Stimulated activated CD8-positive, alpha-beta memory T cell treated with anti-CD3 and anti-CD28 coated beads, Interleukin-12 subunit alpha, Interleukin-12 subunit beta, amount 100 ng/mL, for 24 hours (primary cell): ENCODE measurements around the gene EXOC6B.

Source experiments
- DNase-seq: peaks from one replicate; pipeline ENCODE4 v3.0.0-alpha.2; 2020; ENCODE audit errors: extremely low read depth

EXOC6B gene

DNA sequence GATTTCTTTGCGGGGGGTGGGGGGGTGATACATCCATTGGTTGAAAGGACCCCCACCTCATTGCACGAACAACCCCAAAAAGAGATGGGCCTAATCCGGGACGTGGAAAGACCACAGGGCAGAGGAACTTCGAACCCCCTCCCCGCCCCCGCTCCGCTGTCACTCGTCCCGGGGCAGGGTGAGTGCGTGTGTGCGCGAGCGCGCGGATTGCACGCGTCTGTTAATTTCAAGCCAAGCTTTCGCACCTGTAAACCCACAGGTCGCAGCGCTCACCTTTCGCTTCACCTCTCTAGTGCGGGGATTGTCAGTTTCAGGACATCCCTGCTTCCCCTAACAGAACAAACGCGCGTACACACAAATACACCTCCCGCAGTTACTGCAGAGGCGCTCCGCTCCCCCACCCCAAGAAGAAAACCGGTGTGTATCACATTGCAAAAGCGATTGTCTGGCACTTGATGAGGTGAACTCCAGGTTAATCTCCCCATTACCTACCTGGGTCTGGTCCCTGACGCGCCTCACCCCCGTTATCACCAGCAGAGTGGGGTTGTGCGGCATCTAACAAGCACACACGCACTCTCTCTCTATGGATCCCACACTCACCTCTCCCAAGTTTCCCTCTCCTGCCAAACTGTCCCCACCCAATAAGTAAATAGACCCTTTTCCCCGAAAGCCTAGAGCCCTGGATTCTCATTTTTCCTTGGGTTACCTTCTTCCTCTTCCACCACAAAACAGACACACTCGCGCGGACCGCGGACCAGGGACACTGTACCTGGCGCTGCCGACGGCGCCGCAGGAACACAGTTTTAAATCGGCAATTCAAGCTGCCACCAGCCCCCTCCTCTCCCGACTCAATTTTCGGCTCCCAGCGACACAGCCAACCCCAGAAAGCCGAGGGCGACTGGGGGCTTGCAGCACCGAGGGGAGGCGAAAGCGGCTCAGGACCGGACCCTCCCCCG, 679.2 kb downstream of the EXOC6B start:
- no peak for DNase-seq

DNA sequence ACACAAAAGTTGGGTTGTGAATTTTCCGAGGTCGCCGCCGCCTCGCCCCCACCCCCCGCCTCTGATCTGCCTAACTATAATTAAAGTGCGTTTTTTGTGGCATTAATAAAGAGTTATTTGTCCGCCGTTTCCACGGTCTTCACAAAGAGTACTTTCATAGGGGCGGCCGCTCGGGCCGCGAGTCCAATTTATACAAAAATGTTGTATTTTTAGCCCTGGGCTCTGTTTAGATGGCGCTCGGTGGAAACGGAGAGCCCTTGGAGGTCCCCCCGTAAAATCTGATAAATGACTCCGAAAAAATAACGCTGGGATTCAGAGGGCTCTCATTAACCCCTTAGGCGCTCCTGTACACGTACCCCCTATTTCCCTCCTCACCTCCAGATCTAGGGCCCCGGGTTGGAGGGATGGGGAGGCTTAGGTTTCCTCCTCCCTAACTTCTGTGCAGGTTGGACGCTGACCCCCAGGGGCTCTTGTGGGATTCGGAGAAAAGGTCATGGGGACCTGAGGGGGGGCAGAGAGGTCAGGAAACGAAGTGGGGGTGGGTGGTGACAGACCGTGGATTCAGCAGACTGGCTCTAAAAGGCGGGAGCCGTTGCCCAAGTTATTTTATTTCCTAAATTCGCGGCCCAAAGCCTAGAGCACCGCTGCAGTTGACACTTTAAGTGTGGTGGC, 680.0 kb downstream of the EXOC6B start:
- no peak for DNase-seq

DNA sequence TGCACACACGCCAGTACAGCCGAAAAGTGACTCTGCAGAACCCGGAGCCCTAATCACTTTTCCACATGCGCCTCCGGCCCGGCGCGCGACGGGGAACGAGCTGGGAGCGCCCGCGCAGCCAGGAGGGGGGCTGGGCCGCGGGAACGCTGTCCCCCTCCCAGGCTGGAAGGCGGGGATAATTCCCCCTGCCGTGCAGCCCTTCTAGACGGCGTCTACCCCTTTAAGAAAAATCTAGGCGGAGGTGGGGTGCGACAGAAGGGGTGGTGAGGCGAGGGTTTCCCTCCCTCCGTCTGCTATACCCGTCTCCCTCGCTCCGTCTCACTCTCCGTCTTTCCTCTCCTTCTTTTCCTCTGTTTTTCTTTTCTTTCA, 680.6 kb downstream of the EXOC6B start:
- no peak for DNase-seq

DNA sequence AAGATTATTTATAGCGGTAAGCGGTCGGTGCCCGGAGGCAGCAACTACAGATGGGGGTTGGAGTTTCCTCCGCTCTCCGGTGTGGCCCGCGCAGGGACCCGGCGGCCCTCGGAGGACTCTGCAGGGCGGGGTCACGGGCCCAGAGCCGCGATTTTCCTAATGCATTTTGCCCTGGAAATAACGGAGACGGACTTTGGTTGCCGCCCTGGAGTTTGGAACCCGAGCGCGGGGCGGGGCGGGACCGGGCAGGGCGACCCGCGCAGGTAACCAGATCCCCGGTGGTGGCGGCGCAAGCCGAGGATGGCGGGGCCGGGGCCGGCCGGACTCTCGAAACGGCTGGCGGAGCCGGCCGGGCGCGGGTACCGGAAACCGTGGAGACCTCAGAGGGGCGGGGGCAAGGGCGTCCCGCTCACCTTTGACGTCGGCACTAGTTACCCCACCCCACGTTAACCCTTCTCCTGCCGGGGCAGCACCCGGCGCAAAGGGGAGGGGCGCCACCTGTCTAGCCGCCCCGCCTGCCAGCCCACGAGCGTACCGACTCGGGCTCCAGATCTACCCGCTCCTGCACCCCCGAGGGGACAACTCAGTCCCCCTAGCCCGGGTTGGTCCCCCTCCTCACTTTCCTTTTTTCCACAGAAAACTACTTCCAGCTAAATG, 681.1 kb downstream of the EXOC6B start:
- DNase-seq: no peak

DNA sequence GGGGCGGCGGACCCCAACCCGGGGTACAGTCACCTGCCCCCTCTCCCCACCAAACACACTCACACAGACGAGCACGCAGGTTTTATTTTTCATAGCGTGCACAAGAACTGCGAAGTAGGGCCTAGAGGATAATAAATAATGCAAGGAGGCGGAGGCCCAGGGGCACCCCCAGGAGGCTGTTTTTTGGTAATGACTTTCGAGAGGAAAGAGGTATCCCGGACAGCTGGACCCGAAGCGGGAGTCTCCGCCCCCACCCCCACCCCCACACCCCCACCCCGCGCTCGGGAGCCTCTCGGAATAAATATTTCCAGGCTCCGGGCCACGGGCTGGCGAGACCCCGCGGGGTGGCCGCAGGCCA, 681.6 kb downstream of the EXOC6B start:
- DNase-seq: no peak

DNA sequence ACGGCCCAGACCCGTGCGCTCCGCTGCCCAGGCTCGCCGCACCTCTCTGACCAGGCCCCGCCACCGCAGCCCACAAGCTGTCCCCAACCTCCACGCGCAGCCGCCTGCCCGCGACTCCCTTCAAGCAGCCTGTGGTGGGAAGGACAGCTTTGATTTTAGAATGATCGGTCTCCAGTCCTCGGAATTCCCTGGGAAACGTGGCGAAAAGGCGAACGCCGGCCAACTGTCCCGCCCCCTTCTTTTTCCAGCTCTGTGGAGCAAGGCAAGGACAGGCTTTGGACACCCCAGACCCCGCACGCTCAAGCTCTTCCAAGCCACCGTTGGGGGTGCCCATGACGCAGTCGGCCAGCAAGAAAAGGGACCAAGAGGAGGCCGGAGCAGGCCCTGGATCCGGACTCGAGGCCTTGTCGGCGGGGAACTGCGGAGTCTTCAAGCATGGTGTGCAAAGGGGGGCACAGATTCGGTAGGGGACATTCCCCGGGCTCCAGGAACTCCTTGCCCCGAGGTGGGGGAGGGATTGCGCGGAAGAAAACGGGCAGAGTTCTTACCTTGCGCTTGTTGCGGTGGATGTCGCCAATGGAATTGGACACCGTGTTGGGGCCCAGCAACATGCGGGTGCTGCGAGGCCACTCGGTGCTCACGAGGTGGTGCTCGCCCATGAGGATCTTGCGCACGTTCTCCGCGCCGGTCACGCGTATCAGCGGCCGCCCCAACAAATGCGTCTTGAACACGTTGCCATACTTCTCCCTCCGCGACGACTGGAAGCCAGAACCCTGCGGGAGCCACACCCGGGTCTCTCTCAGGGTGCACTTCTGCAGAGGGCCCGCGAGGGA, 682.2 kb downstream of the EXOC6B start:
- DNase-seq: no peak

DNA sequence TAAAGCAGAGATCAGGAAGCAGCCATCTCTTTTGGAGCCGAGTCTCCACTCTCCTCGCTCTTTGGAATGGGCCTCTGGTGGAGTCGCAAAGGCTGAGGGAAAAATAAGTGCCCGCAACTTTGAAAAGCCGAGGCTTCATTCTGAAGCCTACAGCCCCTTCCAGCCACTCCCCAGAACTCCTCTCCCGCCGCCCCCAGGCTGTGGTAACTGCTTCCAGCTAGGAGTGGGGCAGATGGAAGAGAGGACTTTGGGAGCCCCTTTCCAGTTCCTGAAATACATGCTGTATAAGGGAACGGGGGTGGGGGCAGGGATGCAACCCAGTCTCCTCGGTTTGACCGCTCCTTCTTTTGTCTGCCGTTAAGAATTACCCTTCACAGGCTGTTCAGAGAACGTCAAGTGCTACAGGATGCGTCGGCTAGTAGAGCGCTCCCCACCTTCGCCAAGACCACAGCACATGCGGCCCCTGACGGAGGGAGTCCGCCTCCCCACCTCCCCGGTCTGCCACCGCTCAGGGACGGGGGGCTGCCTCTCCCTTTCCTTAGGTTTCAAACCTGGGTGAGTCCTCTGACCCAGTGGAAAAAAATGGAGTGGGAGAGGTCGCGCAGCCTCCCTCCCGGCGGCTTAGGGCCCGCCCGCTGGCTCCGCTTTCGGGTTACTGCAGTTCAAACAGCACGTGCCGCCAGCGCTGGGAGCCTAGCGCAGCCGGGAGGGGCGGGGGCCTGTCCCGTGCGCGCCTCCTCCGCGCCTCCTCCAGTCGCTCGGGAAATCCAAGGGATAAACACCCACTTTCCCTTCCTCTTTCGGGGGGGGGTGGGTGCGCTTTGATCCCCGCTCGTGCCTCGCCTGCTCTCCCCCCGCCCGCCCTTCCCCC, 683.0 kb downstream of the EXOC6B start:
- no peak for DNase-seq

DNA sequence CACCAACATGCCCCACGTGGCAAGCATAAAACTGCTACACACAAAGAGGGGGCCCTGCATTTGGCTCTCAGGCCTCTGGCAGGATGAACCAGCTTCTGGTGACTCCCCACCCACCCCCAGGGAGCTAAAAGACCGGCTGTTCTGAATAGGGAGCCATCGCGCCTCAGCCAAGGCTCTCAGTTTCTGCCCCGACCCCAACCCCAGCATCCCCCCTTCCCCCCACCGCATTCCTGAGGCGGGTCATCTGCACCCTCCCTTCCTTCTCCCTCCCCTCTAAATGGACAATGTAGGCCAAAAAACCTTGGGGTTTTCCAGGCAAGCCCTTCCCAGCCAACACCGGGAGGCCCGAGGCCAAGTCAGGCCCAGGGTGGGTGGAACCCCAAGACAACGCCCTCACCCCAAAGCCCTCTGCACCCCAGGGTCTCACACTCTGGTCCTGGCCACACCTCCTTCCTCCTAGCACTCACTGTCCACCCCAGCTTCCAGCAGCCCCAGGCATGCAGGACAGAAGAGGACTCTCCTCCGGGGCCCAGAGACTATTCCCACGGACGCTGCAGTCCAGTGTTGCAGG, 683.9 kb downstream of the EXOC6B start:
- DNase-seq: no peak

DNA sequence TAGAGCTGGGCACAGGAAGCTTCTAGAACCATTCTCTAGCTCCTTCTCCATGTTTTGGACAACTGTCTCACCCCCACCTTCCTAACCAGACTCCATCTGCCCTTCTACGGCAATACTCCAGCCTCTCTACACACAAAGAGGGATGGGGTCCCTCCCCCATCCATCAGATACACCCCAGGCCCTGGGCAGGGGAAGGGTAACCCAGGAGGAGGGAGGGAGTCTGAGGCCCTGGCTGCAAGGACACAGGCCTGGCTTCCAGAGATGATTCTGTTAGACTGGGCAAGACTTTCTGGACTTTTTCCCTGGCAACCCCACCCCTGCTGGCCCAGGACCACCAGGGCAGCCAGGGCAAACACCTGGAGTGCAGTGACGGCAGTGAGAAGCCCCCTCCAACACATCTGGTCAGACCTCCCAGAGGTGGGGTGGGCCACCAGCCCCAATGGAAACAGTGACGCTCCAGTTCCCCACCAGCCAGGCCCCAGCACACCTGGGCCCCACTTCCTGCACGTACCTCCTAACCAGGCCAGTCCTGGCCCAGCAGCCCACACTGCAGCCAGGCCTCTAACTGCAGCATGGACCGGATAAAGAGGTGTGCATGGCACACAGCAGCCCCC, 684.7 kb downstream of the EXOC6B start:
- no peak for DNase-seq

DNA sequence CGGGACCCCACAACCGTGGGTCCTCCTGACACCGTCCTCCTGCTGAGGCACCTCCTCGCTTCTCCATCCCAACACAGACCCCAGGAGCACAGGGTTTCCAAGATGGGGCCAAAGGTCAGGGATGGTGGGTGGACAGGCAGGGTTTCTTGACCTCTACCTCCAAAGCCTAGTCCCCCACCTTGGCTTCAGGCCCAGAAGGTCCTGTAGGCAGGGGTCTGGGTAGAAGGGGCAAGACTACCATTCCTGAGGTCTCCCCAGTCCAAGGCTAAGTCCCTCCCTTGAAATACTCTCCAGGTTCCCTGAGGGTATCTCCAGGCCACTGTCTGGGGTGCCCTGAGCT, 685.2 kb downstream of the EXOC6B start:
- no peak for DNase-seq

DNA sequence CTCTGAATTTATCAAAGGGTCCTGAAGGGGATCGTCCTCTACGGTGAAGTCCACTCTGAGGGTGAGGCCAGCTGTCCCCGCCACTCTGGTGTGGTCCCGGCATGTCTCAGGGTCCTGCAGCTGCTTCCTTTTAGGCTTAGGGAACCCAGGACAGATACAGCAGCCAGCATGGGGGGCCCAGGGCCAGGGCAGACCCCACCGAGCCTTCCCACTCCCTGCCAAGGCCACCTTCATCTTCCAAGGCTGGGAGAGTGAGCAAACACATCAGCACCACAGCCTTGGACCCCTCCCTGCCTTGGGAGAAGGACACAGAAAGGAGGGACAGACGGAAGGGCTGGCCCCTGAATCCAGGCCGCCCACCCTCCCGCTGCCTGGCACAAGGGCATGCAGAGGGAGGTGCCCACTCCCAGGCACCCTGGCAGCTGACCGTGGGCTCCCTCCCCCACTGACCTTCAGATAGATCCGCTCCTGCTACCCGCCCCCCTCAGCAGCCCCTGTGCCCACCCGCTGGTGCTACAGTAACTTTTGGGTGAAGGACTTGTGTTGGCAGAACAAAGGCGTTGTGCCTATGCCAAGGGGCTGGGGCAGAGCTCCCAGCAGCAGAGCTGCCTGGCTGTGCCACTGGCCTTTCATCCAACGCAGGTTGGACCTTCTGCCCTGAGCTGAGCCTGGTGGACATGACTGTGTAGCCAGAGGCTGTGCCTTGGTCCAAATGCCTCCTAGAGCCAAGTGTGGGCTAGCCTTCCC, 685.8 kb downstream of the EXOC6B start:
- no peak for DNase-seq

DNA sequence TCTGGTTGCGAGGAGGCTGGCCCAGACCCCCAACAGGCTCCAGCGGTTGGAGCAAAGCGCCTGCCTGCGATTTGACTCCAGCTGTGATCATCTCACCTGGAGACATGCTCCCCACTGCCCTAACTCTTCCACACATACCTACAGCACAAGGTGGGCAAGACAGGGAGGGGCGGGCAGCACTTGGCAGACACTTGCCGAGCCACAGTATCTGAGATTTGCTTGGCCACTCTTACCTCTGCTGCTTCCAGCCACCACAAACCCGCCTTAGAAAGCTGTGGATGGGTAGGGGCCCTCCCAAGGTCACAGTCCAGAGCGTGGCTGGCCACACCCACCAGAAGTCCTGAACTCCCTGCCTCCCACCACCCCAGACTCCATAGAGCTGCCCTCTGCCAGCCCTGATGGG, 686.4 kb downstream of the EXOC6B start:
- DNase-seq: no peak

DNA sequence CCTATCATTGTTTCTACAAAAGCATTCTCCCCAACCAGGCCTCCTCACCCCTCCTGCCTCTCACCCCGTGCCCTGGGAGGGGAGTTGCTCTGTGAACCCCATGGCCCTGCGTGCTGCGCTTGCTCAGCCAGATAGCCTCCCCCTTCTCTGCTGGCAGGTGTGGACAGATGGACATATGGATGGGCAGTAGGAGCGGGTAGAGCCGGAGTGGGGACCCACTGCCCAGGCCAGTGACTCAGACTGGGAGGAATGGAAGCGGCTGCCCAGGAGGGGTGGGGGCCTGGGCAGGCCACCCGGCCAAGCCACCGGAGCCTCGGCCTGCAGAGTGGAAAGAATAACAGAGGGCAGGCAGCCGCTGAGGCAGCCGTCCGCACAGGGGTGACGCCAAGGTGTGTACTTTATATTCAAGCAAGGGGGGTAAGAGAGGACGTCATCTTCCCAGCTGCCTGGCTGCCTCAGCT, 686.9 kb downstream of the EXOC6B start:
- DNase-seq: no peak

DNA sequence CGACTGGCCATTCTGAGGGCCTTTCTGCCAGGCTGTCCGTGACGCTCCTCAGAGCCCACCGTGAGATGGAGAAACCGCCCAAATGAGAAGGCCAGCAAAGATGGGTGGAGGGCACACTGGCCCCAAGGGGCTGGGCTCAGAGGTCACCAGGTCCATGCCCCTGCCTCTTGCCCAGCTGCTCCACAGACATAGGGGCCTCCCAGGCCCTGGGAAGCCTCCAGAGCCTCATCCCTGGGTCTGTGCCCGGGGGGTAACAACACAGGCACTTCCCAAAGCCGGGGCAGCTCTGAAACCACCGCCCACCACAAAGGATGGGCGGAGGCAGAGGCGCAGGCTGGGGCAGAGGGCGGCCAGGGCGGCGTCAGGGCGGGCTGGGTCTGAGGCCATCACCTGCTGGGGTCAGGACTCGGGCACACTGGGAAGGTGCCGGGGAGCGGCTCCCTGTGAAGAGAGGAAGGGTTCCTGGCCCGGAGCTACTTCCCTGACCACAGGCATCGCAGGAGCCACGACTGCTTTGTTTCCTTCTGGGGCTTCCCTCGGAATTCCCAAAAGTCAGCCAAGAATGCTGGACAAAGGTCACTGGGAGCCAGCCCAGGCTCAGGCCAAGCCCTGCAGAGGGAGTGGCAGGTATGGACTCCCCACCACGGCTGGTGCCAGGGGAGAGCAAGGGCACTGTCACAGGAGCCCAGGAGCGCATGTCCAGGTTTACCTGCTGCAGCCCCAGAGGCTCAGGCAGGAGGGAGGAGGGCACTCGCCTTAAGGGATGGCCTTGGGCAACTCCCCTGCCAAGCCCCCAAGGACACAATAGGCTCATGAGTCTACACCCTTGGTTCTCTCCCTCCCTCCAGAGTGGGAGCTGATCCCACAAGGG, 687.6 kb downstream of the EXOC6B start:
- no peak for DNase-seq

DNA sequence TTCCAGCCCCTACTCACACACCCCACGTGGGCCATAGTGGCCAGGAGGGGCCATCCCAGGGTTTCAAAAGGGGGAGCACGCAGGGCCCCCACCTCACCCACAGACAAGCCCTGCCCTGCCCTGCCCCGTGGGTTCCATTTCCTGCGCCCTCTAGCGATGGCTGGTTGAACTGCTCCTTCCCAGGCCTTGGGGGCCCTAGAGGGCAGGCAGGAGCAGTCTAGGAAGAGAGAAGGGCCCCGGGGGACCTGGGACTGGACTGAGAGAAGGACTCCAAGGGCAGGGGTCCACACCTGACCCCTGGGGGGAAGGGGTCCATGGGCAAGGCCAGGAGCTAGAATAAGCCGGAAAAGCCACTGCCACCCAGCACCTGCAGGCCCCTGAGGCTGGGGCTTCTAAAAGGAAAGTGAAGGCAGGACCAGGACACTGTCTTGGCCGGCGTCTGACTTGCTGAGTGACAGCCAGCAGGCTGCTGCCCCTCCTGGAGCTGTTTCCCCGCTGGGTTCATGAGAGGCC, 688.3 kb downstream of the EXOC6B start:
- DNase-seq: no peak

DNA sequence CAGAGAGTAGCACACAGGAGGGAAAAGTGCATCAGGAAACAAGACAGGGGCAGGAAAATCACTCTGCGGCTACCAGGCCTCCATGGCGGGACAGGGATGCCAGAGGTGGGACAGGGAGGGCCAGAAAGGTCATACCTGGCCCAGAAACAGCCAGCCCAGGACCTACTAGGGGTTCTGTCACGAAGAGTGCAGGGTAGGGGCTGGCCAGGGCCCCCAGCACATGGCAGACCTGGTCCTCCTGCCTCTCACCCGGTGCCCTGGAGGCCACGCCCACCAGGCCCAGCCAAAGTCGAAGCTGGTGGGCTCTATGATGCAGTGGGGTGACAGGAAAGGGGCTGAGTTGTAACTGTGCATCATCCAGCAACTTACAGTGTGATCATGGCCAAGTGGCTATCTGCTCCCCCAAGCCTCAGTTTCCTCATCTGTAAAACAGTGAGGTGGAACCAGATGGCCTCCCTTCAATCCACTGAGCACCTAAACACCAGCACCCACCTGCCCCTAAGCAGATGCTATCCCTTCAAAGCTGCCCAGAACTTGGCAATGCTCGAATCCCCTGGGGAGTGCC, 688.8 kb downstream of the EXOC6B start:
- no peak for DNase-seq

DNA sequence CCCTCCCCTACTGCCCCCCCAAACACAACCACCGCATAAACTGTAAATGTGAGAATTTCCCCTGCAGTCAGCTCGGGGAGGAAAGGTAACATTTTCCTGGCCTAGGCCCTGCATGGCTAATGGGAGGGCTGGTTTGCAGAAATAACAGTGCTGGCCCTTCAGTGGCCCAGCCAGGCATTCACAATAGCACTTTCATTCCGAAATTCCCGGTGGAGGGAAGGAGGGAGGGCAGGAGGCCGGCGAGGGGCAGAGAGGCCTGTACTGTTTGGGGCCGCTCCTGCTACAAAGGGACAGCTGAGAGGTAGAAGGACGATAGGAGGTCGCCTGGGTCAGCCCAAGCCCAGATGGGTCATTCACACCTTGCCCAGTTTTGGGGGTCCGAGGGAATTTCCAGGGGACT, 689.5 kb downstream of the EXOC6B start:
- no peak for DNase-seq

DNA sequence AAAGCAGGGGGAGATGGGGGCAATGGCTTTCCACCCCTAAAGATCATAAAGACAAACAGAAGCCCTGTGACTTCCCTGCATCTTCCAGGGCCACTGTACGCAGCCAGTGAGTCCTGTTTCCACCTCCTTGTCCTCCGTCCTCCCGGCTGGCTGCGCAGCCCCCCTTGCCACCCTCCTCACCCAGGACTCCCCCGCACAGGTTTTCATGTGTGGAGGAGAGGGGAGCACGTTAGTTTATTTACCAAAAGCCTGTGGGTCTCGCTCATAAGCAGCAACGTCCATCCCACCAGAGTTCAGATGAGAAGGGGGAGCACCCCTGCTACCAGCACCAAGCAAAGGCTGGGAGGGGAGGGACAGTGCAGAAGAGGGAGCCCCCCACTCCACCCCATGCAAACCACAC, 689.9 kb downstream of the EXOC6B start:
- DNase-seq: no peak
